Muscle layer of colon (tissue), 2 donors: ENCODE data around the gene DAPL1.

Source experiments
- H3K27ac ChIP-seq: one replicate; pipeline ENCODE4 v1.7.0; 2013; ENCODE audit warnings: low read depth, mild to moderate bottlenecking, low read length, moderate library complexity
- H3K27me3 ChIP-seq, 2 donors: one replicate each; pipeline ENCODE4 v1.7.0; 2013; ENCODE audit warnings: low read length in 2 of 2, mild to moderate bottlenecking in 2 of 2; ENCODE audit not compliant: insufficient read depth in 2 of 2, control insufficient read depth in 1 of 2
- H3K36me3 ChIP-seq: one replicate; pipeline ENCODE4 v1.7.0; 2013; ENCODE audit warnings: mild to moderate bottlenecking, low read length; ENCODE audit not compliant: insufficient read depth
- H3K4me1 ChIP-seq: one replicate; pipeline ENCODE4 v1.7.0; 2013; ENCODE audit warnings: mild to moderate bottlenecking, low read length; ENCODE audit not compliant: insufficient read depth
- H3K4me3 ChIP-seq, 2 donors: one replicate each; pipeline ENCODE4 v1.7.0; 2013; ENCODE audit warnings: low read length in 2 of 2, low read depth in 1 of 2, mild to moderate bottlenecking in 1 of 2, moderate library complexity in 1 of 2
- H3K9ac ChIP-seq: one replicate; pipeline ENCODE4 v1.7.0; 2013; ENCODE audit warnings: low read length
- H3K9me3 ChIP-seq: one replicate; pipeline ENCODE4 v1.7.0; 2013; ENCODE audit warnings: mild to moderate bottlenecking, low read length
- donor health status: abdominal sarcoma.
- donor health status: Adenocarcinoma of cecum.

Gene DAPL1

GRCh38 chr2:158760887-158761286 lies 34.2 kb upstream of the DAPL1 start:
- no peak overlapping the region for H3K4me3 ChIP-seq
- H3K36me3 ChIP-seq, result no peaks in the 10 kb centered on the region
- no peaks in the 10 kb centered on the region for H3K4me1 ChIP-seq
- no peaks in the 10 kb centered on the region for H3K9me3 ChIP-seq
- H3K27ac ChIP-seq, result no peak overlapping the region
- H3K9ac ChIP-seq, result no peak overlapping the region
- H3K27me3 ChIP-seq, result no peaks in the 10 kb centered on the region

- H3K4me3 ChIP-seq, result no peak overlapping the region
- no peak overlapping the region for H3K27ac ChIP-seq
- no peak overlapping the region for H3K9ac ChIP-seq
- no peaks in the 10 kb centered on the region for H3K27me3 ChIP-seq
- no peaks in the 10 kb centered on the region for H3K9me3 ChIP-seq
- no peaks in the 10 kb centered on the region for H3K36me3 ChIP-seq
- H3K4me1 ChIP-seq, result no peaks in the 10 kb centered on the region
Measured at GRCh38 chr2:158761621-158762020, 33.5 kb upstream of the DAPL1 start.

DNA sequence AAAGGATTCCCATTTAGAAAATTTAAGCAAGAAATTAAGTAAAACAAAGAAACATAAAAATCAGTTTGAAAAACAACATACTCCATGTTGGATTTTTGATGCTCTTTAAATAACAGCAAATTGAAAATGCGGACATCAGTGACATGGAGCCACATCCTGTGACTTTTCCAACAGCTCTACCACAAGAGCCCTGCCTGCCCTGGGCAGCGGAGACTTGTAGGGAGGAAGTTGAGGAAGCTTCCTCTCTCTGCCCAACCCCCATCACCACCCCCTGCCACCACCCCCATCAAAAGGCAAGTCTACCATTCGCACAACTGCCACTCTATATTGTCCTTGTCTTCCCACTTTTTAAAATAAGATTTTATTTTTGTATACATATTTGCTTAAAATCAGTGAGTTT lies 32.8 kb upstream of the DAPL1 start:
- no peak overlapping the region for H3K4me3 ChIP-seq
- H3K36me3 ChIP-seq, result no peaks in the 10 kb centered on the region
- no peaks in the 10 kb centered on the region for H3K9me3 ChIP-seq
- H3K9ac ChIP-seq, result no peak overlapping the region
- H3K4me1 ChIP-seq, result no peaks in the 10 kb centered on the region
- no peaks in the 10 kb centered on the region for H3K27me3 ChIP-seq
- H3K27ac ChIP-seq, result no peak overlapping the region

GRCh38 chr2:158766524-158766923 lies 28.6 kb upstream of the DAPL1 start:
- H3K27me3 ChIP-seq, result no peaks in the 10 kb centered on the region
- H3K4me1 ChIP-seq, result no peaks in the 10 kb centered on the region
- H3K9ac ChIP-seq, result no peak overlapping the region
- H3K27ac ChIP-seq, result no peak overlapping the region
- no peaks in the 10 kb centered on the region for H3K9me3 ChIP-seq
- H3K4me3 ChIP-seq, result no peak overlapping the region
- H3K36me3 ChIP-seq, result no peaks in the 10 kb centered on the region

DNA sequence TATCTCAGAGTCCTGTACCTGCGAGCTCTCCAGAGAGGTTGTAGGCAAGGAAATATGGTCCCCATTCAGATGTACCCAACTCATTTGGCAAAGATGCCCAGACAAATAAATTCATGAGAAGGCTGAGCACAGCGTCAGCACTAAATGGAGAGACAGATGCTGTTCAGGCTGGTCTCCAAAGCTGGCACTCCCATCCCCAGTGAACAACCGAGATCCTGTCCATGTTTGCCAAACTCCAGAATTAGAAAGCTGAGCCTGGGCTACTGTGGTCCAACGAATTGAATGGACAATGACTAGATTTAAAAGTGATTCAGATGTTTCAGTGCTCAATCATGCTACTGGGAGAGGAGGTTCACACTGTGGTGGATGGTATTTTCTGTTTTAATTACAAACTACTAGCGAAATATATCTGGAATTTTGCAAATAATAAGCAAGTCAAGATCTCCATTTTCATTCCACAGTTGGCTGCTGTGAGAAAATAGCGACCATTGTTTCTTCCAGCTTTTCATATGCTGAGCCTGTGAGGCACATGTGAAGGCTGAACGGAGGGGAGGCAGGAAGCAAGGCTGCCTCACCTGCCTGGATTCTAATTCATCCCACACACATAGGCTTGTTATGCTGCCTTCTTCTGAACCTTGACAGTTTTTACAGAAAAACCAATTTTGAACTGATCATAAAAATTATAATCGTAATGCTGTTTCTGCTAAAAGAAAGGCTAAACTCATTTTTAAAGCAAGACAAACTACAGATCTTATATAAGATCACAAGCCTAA lies 22.6 kb upstream of the DAPL1 start:
- Histone ChIP-seq H3K27ac (no peak overlapping the region), H3K27me3 (no peaks in the 10 kb centered on the region), H3K4me1 (no peaks in the 10 kb centered on the region), H3K36me3 (no peaks in the 10 kb centered on the region), H3K9ac (no peak overlapping the region), H3K4me3 (no peak overlapping the region), H3K9me3 (no peaks in the 10 kb centered on the region)

DNA sequence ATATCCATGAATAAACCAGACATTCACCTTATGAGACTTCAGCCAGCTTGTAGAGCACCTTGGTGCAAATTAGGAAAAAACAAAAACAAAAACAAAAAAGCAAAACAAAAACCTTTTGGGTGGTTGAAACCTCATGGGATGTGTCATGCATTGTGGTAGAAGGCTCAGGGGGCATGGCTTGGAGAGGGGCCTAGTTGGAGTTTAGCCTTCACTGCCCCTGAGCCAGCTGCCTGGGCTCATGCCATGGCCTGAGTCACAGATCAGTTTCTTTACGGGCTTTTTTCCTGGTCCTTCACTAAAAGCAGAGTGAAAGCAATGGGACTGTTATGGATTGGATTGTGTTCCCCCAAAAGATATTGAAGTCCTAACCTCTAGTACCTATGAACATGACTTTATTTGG lies 22.0 kb upstream of the DAPL1 start:
- Histone ChIP-seq H3K9me3 (no peaks in the 10 kb centered on the region), H3K4me1 (no peaks in the 10 kb centered on the region), H3K9ac (no peak overlapping the region), H3K27ac (no peak overlapping the region), H3K27me3 (no peaks in the 10 kb centered on the region), H3K4me3 (no peak overlapping the region), H3K36me3 (no peaks in the 10 kb centered on the region)

- H3K27ac ChIP-seq, result no peak overlapping the region
Measured at GRCh38 chr2:158774681-158775080, 20.4 kb upstream of the DAPL1 start.

GRCh38 chr2:158775273-158776027 lies 19.7 kb upstream of the DAPL1 start:
- H3K4me1 ChIP-seq, result no peaks in the 10 kb centered on the region
- no peaks in the 10 kb centered on the region for H3K9me3 ChIP-seq
- no peak overlapping the region for H3K27ac ChIP-seq
- no peak overlapping the region for H3K4me3 ChIP-seq
- no peaks in the 10 kb centered on the region for H3K27me3 ChIP-seq
- H3K9ac ChIP-seq, result no peak overlapping the region
- H3K36me3 ChIP-seq, result no peaks in the 10 kb centered on the region

More at GRCh38 chr2:158774681-158775080, 20.4 kb upstream of the DAPL1 start:
- Histone ChIP-seq H3K27me3 (no peaks in the 10 kb centered on the region), H3K9ac (no peak overlapping the region), H3K9me3 (no peaks in the 10 kb centered on the region), H3K4me3 (no peak overlapping the region), H3K36me3 (no peaks in the 10 kb centered on the region), H3K4me1 (no peaks in the 10 kb centered on the region)

DNA sequence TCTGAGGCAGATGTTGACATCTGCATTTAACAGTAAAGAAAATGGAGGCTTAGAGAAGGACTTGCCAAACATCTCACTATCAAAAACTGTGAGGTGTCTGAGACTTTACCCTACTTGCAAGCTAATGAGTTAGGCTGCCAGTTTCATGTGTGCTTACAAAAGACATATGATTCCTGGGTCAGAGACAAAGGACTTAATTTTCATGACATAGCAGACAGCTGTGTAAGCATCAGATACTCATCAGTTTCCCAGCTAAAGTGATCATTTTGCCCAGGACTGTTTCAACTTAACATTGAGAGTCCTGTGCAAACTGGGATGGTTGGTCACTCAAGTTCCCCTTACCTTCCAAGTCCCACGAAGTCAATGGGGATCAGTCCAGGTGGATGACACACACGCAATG lies 18.9 kb upstream of the DAPL1 start:
- Histone ChIP-seq H3K27ac (no peak overlapping the region), H3K9me3 (no peaks in the 10 kb centered on the region), H3K36me3 (no peaks in the 10 kb centered on the region), H3K4me3 (no peak overlapping the region), H3K27me3 (no peaks in the 10 kb centered on the region), H3K4me1 (no peaks in the 10 kb centered on the region), H3K9ac (no peak overlapping the region)

DNA sequence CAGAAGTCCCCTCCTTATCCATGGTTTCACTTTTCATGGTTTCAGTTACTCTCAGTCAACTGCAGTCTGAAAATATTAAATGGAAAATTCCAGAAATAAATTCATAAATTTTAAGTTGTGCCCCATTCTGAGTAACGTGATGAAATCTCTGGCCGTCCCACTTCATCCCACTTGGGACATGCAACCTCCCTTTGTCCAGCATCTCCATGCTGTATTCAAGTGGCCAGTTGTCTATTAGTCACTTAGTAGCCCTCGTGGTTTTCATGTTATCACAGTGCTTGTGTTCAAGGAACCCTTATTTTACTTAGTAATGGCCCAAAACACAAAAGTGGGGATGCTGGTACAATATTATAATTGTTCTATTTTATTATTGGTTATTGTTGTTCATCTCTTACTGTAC lies 18.0 kb upstream of the DAPL1 start:
- H3K4me3 ChIP-seq, result no peak overlapping the region
- H3K9ac ChIP-seq, result no peak overlapping the region
- H3K27ac ChIP-seq, result no peak overlapping the region
- H3K4me1 ChIP-seq, result no peaks in the 10 kb centered on the region
- no peaks in the 10 kb centered on the region for H3K27me3 ChIP-seq
- H3K36me3 ChIP-seq, result no peaks in the 10 kb centered on the region
- no peaks in the 10 kb centered on the region for H3K9me3 ChIP-seq

DNA sequence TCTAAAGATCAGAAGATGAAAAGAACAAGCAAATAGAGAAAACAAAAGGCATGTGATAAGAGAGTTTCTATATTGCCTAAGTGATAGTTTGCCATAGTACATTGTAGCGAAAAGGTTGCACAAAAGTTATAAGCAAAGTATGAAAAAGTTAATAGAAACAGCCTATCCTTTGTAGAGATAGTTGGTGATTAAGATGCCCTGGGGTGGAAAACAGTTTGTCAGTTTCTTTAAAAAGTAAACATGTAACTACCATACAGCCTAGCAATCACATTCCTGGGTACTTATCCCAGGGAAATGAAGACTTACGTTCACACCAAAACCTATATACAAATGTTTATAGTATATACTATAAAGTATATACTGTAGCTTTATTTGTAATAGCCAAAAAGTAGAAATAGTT lies 16.9 kb upstream of the DAPL1 start:
- Histone ChIP-seq H3K9me3 (no peaks in the 10 kb centered on the region), H3K9ac (no peak overlapping the region), H3K36me3 (no peaks in the 10 kb centered on the region), H3K27ac (no peak overlapping the region), H3K4me1 (no peaks in the 10 kb centered on the region), H3K4me3 (no peak overlapping the region), H3K27me3 (no peaks in the 10 kb centered on the region)

GRCh38 chr2:158779621-158780020 lies 15.5 kb upstream of the DAPL1 start:
- no peak overlapping the region for H3K9ac ChIP-seq
- no peak overlapping the region for H3K27ac ChIP-seq
- no peaks in the 10 kb centered on the region for H3K4me1 ChIP-seq
- H3K36me3 ChIP-seq, result no peaks in the 10 kb centered on the region
- no peaks in the 10 kb centered on the region for H3K9me3 ChIP-seq
- no peak overlapping the region for H3K4me3 ChIP-seq
- no peaks in the 10 kb centered on the region for H3K27me3 ChIP-seq
